Measurements from ENCODE around the gene IGSF11.

GRCh38 chr3:118949113-118949760 lies 85.4 kb downstream of the IGSF11 start:
- TF ChIP-seq POLR2A (IDR thresholded peaks at IDR 0.05; ENCODE audit: low read depth, low read length), result no peak
- no peak for TF ChIP-seq TAF1 (IDR thresholded peaks at IDR 0.05; ENCODE audit: borderline replicate concordance, low read depth, low read length)
